H9 (cell line): ENCODE measurements around the gene PPP4R2. TPM values are rescaled to one million over a fixed set of nuclear protein-coding genes. Genes with fewer than 3 reads are reported as not detected.

Source experiments
- DNase-seq: peaks from one replicate; pipeline ENCODE4 v3.0.0-alpha.2; 2017
- H2AFZ ChIP-seq: one replicate; pipeline ENCODE4 v1.6.1; 2013; ENCODE audit warnings: mild to moderate bottlenecking, low read length, control low read depth, moderate library complexity
- H2AK5ac ChIP-seq: 2 replicates; pipeline ENCODE4 v1.6.1; 2013; ENCODE audit warnings: low read length, control low read depth, mixed read lengths; ENCODE audit not compliant: insufficient read length
- H2BK120ac ChIP-seq: one replicate; pipeline ENCODE4 v1.6.1; 2013; ENCODE audit warnings: low read depth, mild to moderate bottlenecking, low read length, control low read depth, inconsistent platforms; ENCODE audit not compliant: poor library complexity, severe bottlenecking
- H2BK12ac ChIP-seq: 2 replicates; pipeline ENCODE4 v1.6.1; 2013; ENCODE audit warnings: low read length, control low read depth, mixed read lengths, low read depth; ENCODE audit not compliant: insufficient read length
- H2BK15ac ChIP-seq: 2 replicates; pipeline ENCODE4 v1.6.1; 2013; ENCODE audit warnings: low read depth, low read length, control low read depth
- H2BK20ac ChIP-seq: one replicate; pipeline ENCODE4 v1.6.1; 2013; ENCODE audit warnings: low read depth, mild to moderate bottlenecking, low read length, control low read depth, inconsistent platforms; ENCODE audit not compliant: poor library complexity, severe bottlenecking
- H2BK5ac ChIP-seq: 2 replicates; pipeline ENCODE4 v1.6.1; 2013; ENCODE audit warnings: low read length, control low read depth, mixed read lengths; ENCODE audit not compliant: insufficient read length
- H3K14ac ChIP-seq: 2 replicates; pipeline ENCODE4 v1.6.1; 2013; ENCODE audit warnings: low read length, control low read depth; ENCODE audit not compliant: insufficient read depth
- H3K18ac ChIP-seq: 2 replicates; pipeline ENCODE4 v1.6.1; 2013; ENCODE audit warnings: low read depth, mild to moderate bottlenecking, mixed read lengths, low read length, control low read depth; ENCODE audit not compliant: insufficient read length
- H3K23ac ChIP-seq: 2 replicates; pipeline ENCODE4 v1.6.1; 2013; ENCODE audit warnings: low read length, control low read depth, mixed read lengths, low read depth; ENCODE audit not compliant: insufficient read length
- H3K23me2 ChIP-seq: 2 replicates; pipeline ENCODE4 v1.6.1; 2013; ENCODE audit warnings: low read depth, mild to moderate bottlenecking, mixed read lengths, low read length, control low read depth; ENCODE audit not compliant: insufficient read length, poor library complexity, severe bottlenecking
- H3K27ac ChIP-seq: 2 replicates; pipeline ENCODE4 v1.5.1; 2013; ENCODE audit warnings: low read length, control low read depth, mixed read lengths, low read depth; ENCODE audit not compliant: insufficient read length
- H3K27me3 ChIP-seq: 2 replicates; pipeline ENCODE4 v1.6.1; 2013; ENCODE audit warnings: low read length, control low read depth, inconsistent platforms; ENCODE audit not compliant: insufficient read depth
- H3K4ac ChIP-seq: 2 replicates; pipeline ENCODE4 v1.6.1; 2013; ENCODE audit warnings: low read depth, mild to moderate bottlenecking, control low read depth, inconsistent platforms, low read length, moderate library complexity
- H3K4me1 ChIP-seq: 2 replicates; pipeline ENCODE4 v1.6.1; 2013; ENCODE audit warnings: low read length, control low read depth, inconsistent platforms; ENCODE audit not compliant: insufficient read depth
- H3K4me2 ChIP-seq: 2 replicates; pipeline ENCODE4 v1.6.1; 2013; ENCODE audit warnings: low read length, control low read depth, mixed read lengths; ENCODE audit not compliant: insufficient read length, insufficient read depth
- H3K56ac ChIP-seq: 2 replicates; pipeline ENCODE4 v1.6.1; 2013; ENCODE audit warnings: low read depth, mild to moderate bottlenecking, mixed read lengths, low read length, control low read depth; ENCODE audit not compliant: insufficient read length
- H3K79me1 ChIP-seq: 2 replicates; pipeline ENCODE4 v1.6.1; 2013; ENCODE audit warnings: low read depth, mild to moderate bottlenecking, moderate library complexity, low read length, control low read depth, inconsistent platforms; ENCODE audit not compliant: insufficient read depth, poor library complexity, severe bottlenecking
- H3K79me2 ChIP-seq: 2 replicates; pipeline ENCODE4 v1.6.1; 2013; ENCODE audit warnings: low read length, control low read depth, inconsistent platforms; ENCODE audit not compliant: insufficient read depth
- H3K9ac ChIP-seq: 2 replicates; pipeline ENCODE4 v1.6.1; 2013; ENCODE audit warnings: low read length, control low read depth, mixed read lengths; ENCODE audit not compliant: insufficient read length; ENCODE audit errors: extremely low read depth
- H3K9me3 ChIP-seq: one replicate; pipeline ENCODE4 v1.6.1; 2013; ENCODE audit warnings: low read depth, low read length, inconsistent platforms; ENCODE audit not compliant: control insufficient read depth
- H3T11ph ChIP-seq: one replicate; pipeline ENCODE4 v1.6.1; 2013; ENCODE audit warnings: mild to moderate bottlenecking, low read length, control low read depth, inconsistent platforms
- H4K20me1 ChIP-seq: one replicate; pipeline ENCODE4 v1.6.1; 2013; ENCODE audit not compliant: control insufficient read depth, insufficient read length, insufficient read depth
- H4K5ac ChIP-seq: 2 replicates; pipeline ENCODE4 v1.6.1; 2013; ENCODE audit warnings: low read depth, mild to moderate bottlenecking, mixed read lengths, low read length, control low read depth; ENCODE audit not compliant: insufficient read length
- H4K8ac ChIP-seq: replicated peaks from 2 replicates; pipeline ENCODE4 v1.6.1; 2013; ENCODE audit warnings: low read length, control low read depth, mixed read lengths, low read depth; ENCODE audit not compliant: insufficient read length
- H4K91ac ChIP-seq: 2 replicates; pipeline ENCODE4 v1.6.1; 2013; ENCODE audit warnings: low read depth, mild to moderate bottlenecking, moderate library complexity, mixed read lengths, low read length, control low read depth; ENCODE audit not compliant: insufficient read length
- H3K27ac Mint-ChIP-seq, 3 experiments: 2 replicates in 2 of 3; 3 replicates in 1 of 3; pipeline ENCODE4 v1.8.0; 2020 to 2021; ENCODE audit warnings: mixed read lengths in 3 of 3, mild to moderate bottlenecking in 1 of 3, moderate library complexity in 1 of 3
- H3K27me3 Mint-ChIP-seq: 2 replicates; pipeline ENCODE4 v1.8.0; 2021; ENCODE audit warnings: low read depth, mild to moderate bottlenecking, moderate library complexity, mixed read lengths
- H3K36me3 Mint-ChIP-seq, 3 experiments: 2 replicates in 2 of 3; 3 replicates in 1 of 3; pipeline ENCODE4 v1.8.0; 2020 to 2021; ENCODE audit warnings: low read depth in 3 of 3, mixed read lengths in 3 of 3; ENCODE audit not compliant: insufficient read depth in 1 of 3
- H3K4me1 Mint-ChIP-seq, 2 experiments: 2 replicates each; pipeline ENCODE4 v1.8.0; 2020; ENCODE audit warnings: mixed read lengths in 2 of 2
- H3K4me3 Mint-ChIP-seq, 2 experiments: 2 replicates in 1 of 2; 3 replicates in 1 of 2; pipeline ENCODE4 v1.8.0; 2020 to 2021; ENCODE audit warnings: mild to moderate bottlenecking in 2 of 2, mixed read lengths in 2 of 2, moderate library complexity in 1 of 2
- H3K9me3 Mint-ChIP-seq, 2 experiments: 2 replicates in 1 of 2; 3 replicates in 1 of 2; pipeline ENCODE4 v1.8.0; 2020; ENCODE audit warnings: mild to moderate bottlenecking in 2 of 2, mixed read lengths in 2 of 2, moderate library complexity in 1 of 2
- WGBS: extraction: QIAGEN DNeasy Blood & Tissue Kit; methylation state at CpG from one replicate; pipeline ENCODE4 v1.1.7; 2013; ENCODE audit warnings: missing lambda C conversion rate, low lambda C conversion rate, mixed read lengths; ENCODE audit not compliant: insufficient read length; ENCODE audit errors: extremely low coverage; 5-methylcytosine and 5-hydroxymethylcytosine counted together
- total RNA-seq: library from RNA; stranded (reverse); gene quantifications from 2 replicates; pipeline ENCODE4 v1.2.1, GENCODE V29; 2021
- TF ChIP-seq, protein P1 (sequence below): fragments of 200-600 bp; sonication (generic); conservative IDR thresholded peaks from 3 replicates; pipeline ENCODE4 v1.8.0; 2021; ENCODE audit warnings: antibody characterized with exemption, mild to moderate bottlenecking

The PPP4R2 gene
- total RNA-seq, 1 experiment from 2014 or later, result 132 TPM

- Mint-ChIP-seq H3K36me3 (no peaks in the 10 kb centered on the region), H3K9me3 (no peaks in the 10 kb centered on the region)
- no peak overlapping the region for H2BK12ac ChIP-seq
These were observed 46.2 kb upstream of the PPP4R2 start for GRCh38 chr3:72950372-72950771.

More at GRCh38 chr3:72950372-72950771, 46.2 kb upstream of the PPP4R2 start:
- Histone ChIP-seq H2BK15ac (no peak overlapping the region), H3K9me3 (no peaks in the 10 kb centered on the region), H3K23ac (no peak overlapping the region), H3K27ac (no peak overlapping the region), H4K91ac (no peak overlapping the region), H3K79me1 (no peaks in the 10 kb centered on the region), H3K14ac (no peak overlapping the region), H2AK5ac (no peak overlapping the region), H3K4ac (no peak overlapping the region), H2BK5ac (no peak overlapping the region), H2AFZ (no peak overlapping the region), H3K4me2 (no peak overlapping the region), H3K79me2 (no peaks in the 10 kb centered on the region), H3K23me2 (no peaks in the 10 kb centered on the region), H3K4me1 (no peaks in the 10 kb centered on the region; the same call in 1 of the 2 replicates), H2BK120ac (no peak overlapping the region), H3K18ac (no peak overlapping the region), H3K56ac (no peak overlapping the region), H3K9ac (no peak overlapping the region), H2BK20ac (no peak overlapping the region), H3K27me3 (no peaks in the 10 kb centered on the region), H4K8ac (no peak overlapping the region), H3T11ph (no peak overlapping the region), H4K20me1 (no peaks in the 10 kb centered on the region), H4K5ac (no peak overlapping the region)
- Mint-ChIP-seq H3K27ac (peak overlapping the region in 1 of 3 experiments; percentile 91; a peak in 1 of 7 replicates), H3K27me3 (no peaks in the 10 kb centered on the region), H3K4me1 (peaks cover 19 to 32% of the 10 kb centered on the region in 2 experiments), H3K4me3 (no peak overlapping the region)
- WGBS, result no CpG with 5 or more reads among the region's 8 CpGs
- no peak for DNase-seq
- TF ChIP-seq, protein P1, sequence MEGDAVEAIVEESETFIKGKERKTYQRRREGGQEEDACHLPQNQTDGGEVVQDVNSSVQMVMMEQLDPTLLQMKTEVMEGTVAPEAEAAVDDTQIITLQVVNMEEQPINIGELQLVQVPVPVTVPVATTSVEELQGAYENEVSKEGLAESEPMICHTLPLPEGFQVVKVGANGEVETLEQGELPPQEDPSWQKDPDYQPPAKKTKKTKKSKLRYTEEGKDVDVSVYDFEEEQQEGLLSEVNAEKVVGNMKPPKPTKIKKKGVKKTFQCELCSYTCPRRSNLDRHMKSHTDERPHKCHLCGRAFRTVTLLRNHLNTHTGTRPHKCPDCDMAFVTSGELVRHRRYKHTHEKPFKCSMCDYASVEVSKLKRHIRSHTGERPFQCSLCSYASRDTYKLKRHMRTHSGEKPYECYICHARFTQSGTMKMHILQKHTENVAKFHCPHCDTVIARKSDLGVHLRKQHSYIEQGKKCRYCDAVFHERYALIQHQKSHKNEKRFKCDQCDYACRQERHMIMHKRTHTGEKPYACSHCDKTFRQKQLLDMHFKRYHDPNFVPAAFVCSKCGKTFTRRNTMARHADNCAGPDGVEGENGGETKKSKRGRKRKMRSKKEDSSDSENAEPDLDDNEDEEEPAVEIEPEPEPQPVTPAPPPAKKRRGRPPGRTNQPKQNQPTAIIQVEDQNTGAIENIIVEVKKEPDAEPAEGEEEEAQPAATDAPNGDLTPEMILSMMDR, result no peak
